DND-41 (cell line): ENCODE results near the gene AXIN1.

Experiments
- ATAC-seq: fragments of 200-7000 bp; cut with Tn5 transposase; 3 replicates; pipeline ENCODE4 v1.9.1; 2021; ENCODE audit warnings: low read depth; ENCODE audit not compliant: insufficient read depth
- DNase-seq: peaks from one replicate; pipeline ENCODE4 v3.0.0-alpha.2; 2020
- H2AFZ ChIP-seq: 2 replicates; pipeline ENCODE4 v1.6.0; 2012; ENCODE audit warnings: low read depth, low read length
- H3K27ac ChIP-seq: 2 replicates; pipeline ENCODE4 v1.5.1; 2012; ENCODE audit warnings: low read length, inconsistent platforms
- H3K27me3 ChIP-seq: fragments of 200-600 bp; sonication (generic); 2 replicates; pipeline ENCODE4 v1.6.0; 2012; ENCODE audit warnings: low read length, mild to moderate bottlenecking, inconsistent platforms; ENCODE audit not compliant: insufficient read depth, poor library complexity
- H3K36me3 ChIP-seq: 2 replicates; pipeline ENCODE4 v1.5.1; 2012; ENCODE audit warnings: low read length, inconsistent platforms; ENCODE audit not compliant: insufficient read depth
- H3K4me1 ChIP-seq: 2 replicates; pipeline ENCODE4 v1.5.1; 2012; ENCODE audit warnings: mild to moderate bottlenecking, low read length; ENCODE audit not compliant: insufficient read depth
- H3K4me2 ChIP-seq: 2 replicates; pipeline ENCODE4 v1.6.0; 2012; ENCODE audit warnings: mild to moderate bottlenecking, moderate library complexity, low read length, inconsistent platforms; ENCODE audit not compliant: insufficient read depth
- H3K4me3 ChIP-seq, 2 experiments: fragments of 200-600 bp in 1 of 2; shearing (Covaris generic) in 1 of 2; 2 replicates each; pipeline ENCODE4 v1.5.1; 2012 to 2016; ENCODE audit warnings: inconsistent platforms in 2 of 2, low read length in 2 of 2, mild to moderate bottlenecking in 2 of 2, low read depth in 1 of 2, moderate library complexity in 1 of 2
- H3K79me2 ChIP-seq: 2 replicates; pipeline ENCODE4 v1.6.0; 2012; ENCODE audit warnings: low read length, inconsistent platforms; ENCODE audit not compliant: insufficient read depth
- H3K9ac ChIP-seq: 2 replicates; pipeline ENCODE4 v1.6.0; 2012; ENCODE audit warnings: low read depth, mild to moderate bottlenecking, inconsistent platforms, low read length, moderate library complexity
- H3K9me3 ChIP-seq: 2 replicates; pipeline ENCODE4 v1.5.1; 2012; ENCODE audit warnings: low read length, moderate library complexity, mild to moderate bottlenecking, inconsistent platforms; ENCODE audit not compliant: insufficient read depth, severe bottlenecking
- H4K20me1 ChIP-seq: 2 replicates; pipeline ENCODE4 v1.6.0; 2012; ENCODE audit warnings: low read length; ENCODE audit not compliant: insufficient read depth
- EZH2 ChIP-seq: IDR thresholded peaks from 3 replicates; pipeline ENCODE4 v1.6.1; 2012; ENCODE audit warnings: borderline replicate concordance, low read depth, mild to moderate bottlenecking, moderate library complexity, low read length, inconsistent platforms; ENCODE audit not compliant: severe bottlenecking
- TF ChIP-seq, protein P1 (sequence below): IDR thresholded peaks from 2 replicates; pipeline ENCODE4 v1.5.1; 2012; ENCODE audit warnings: borderline replicate concordance, low read length, moderate library complexity, mild to moderate bottlenecking; ENCODE audit not compliant: poor library complexity, severe bottlenecking; ENCODE audit errors: extremely low read depth

Gene AXIN1

DNA sequence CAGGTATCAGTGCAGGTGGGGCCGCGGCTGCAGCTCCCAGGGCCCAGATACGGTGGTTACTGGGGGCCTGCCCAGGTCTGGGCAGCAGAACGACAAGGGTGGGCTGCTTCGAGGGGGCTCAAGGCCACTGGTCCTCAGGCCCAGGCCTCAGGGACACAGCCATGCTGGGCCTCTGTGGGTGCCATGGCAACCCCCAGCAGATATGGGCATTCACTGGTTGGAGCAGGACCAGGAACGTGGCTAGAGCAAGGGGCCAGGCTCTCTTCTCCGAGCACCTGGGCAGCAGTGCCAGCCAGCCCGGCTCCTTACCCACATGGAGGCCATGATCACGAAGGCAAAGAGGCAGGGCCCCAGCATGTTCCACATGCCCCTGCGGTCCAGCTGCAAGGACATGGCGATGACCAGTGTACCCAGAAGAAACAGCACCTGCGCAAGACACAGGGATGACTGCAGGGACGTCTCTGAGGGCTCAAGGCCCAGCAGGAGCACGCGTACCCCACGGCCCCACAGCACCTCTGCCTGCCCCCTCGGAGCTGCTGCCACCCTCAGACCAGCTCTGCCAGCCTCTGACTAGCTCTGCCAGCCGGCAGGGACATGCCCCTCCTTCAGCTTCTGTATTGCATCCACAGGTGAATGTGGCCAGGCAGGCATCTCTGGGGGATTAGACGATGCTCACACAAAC is 19.9 kb upstream of the AXIN1 start:
- no peak overlapping the region for H3K27ac ChIP-seq
- no peak for DNase-seq
- no peaks in the 10 kb centered on the region for H3K27me3 ChIP-seq
- no peak for TF ChIP-seq EZH2
- TF ChIP-seq, protein P1, sequence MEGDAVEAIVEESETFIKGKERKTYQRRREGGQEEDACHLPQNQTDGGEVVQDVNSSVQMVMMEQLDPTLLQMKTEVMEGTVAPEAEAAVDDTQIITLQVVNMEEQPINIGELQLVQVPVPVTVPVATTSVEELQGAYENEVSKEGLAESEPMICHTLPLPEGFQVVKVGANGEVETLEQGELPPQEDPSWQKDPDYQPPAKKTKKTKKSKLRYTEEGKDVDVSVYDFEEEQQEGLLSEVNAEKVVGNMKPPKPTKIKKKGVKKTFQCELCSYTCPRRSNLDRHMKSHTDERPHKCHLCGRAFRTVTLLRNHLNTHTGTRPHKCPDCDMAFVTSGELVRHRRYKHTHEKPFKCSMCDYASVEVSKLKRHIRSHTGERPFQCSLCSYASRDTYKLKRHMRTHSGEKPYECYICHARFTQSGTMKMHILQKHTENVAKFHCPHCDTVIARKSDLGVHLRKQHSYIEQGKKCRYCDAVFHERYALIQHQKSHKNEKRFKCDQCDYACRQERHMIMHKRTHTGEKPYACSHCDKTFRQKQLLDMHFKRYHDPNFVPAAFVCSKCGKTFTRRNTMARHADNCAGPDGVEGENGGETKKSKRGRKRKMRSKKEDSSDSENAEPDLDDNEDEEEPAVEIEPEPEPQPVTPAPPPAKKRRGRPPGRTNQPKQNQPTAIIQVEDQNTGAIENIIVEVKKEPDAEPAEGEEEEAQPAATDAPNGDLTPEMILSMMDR = no peak
- H3K4me3 ChIP-seq = no peak overlapping the region
- no peak overlapping the region for H3K4me2 ChIP-seq
- no peaks in the 10 kb centered on the region for H3K9me3 ChIP-seq
- peaks cover 27% of the 10 kb centered on the region for H3K4me1 ChIP-seq
- no peak overlapping the region for H2AFZ ChIP-seq
- H3K36me3 ChIP-seq = peaks cover 84% of the 10 kb centered on the region
- H3K79me2 ChIP-seq = peaks cover 7% of the 10 kb centered on the region
- no peak for ATAC-seq
- no peak overlapping the region for H3K9ac ChIP-seq
- peaks cover 13% of the 10 kb centered on the region for H4K20me1 ChIP-seq

GRCh38 chr16:371515-372301 is 19.2 kb upstream of the AXIN1 start:
- Histone ChIP-seq H3K27ac (peak overlapping the region; percentile 77; the same call in 1 of the 2 replicates), H3K4me3 (no peak overlapping the region), H3K4me1 (peaks cover 27% of the 10 kb centered on the region), H4K20me1 (peaks cover 18% of the 10 kb centered on the region), H3K36me3 (peaks cover 84% of the 10 kb centered on the region), H3K4me2 (peak overlapping the region; percentile 68), H3K9me3 (no peaks in the 10 kb centered on the region), H3K9ac (peak overlapping the region; percentile 56; the same call in 1 of the 2 replicates), H2AFZ (no peak overlapping the region), H3K79me2 (peaks cover 7% of the 10 kb centered on the region), H3K27me3 (no peaks in the 10 kb centered on the region)
- TF ChIP-seq EZH2 = no peak
- TF ChIP-seq, protein P1 = no peak
- ATAC-seq (no peak), DNase-seq (no peak)

DNA sequence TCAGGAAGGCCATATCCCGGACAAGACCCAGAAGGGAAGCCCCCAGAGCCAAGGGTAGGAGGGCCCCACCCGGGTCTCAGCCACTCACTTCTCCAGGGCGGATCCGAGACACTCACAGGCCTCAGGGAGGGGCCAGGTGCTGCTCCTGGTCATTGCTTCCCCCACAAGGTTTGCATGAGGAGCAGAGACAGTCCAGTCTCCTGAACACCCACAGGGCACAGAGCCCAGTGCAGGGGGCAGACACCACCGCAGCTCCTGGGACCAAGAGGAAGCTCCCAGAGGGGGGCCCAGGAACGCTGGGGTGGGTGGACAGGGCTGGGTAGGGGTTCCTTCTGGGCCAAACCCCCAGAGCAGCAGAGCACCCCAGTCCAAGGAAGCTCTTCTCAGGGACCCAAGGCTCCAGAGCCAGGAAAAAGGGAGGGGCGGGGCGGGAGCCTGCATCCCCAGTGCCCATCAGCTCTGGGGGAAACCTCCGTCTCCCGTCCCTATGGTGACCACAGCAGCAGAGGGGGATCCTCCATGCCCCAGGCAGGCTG is 18.5 kb upstream of the AXIN1 start:
- Histone ChIP-seq H3K9me3 (no peaks in the 10 kb centered on the region), H3K4me1 (peaks cover 27% of the 10 kb centered on the region), H2AFZ (peak overlapping the region; percentile 56), H4K20me1 (peaks cover 20% of the 10 kb centered on the region; the same call in 1 of the 2 replicates), H3K36me3 (peaks cover 82% of the 10 kb centered on the region), H3K4me3 (peak overlapping the region; percentile 8 to 50; a peak in 3 of 4 replicates), H3K27ac (peak overlapping the region; percentile 77), H3K9ac (peak overlapping the region; percentile 56), H3K27me3 (no peaks in the 10 kb centered on the region), H3K4me2 (peak overlapping the region; percentile 68), H3K79me2 (peaks cover 7% of the 10 kb centered on the region)
- ATAC-seq (peak; percentile 17; the same call in 1 of the 3 replicates), DNase-seq (no peak)
- TF ChIP-seq EZH2 = no peak
- TF ChIP-seq, protein P1 = no peak
